HG03565 (cell line): ENCODE data around the gene ANK3.
"Not testable (repeated sequence)": the region's sequence is repeated elsewhere in the genome, so short reads cannot be mapped to it uniquely, and the experiment has no call there.

Experiments used
- ATAC-seq: cut with Tn5 transposase; IDR thresholded peaks from one replicate; pipeline ENCODE4 v1.9.1; 2021; ENCODE audit warnings: mild to moderate bottlenecking, moderate library complexity; ENCODE audit not compliant: unreplicated experiment

The ANK3 gene

DNA sequence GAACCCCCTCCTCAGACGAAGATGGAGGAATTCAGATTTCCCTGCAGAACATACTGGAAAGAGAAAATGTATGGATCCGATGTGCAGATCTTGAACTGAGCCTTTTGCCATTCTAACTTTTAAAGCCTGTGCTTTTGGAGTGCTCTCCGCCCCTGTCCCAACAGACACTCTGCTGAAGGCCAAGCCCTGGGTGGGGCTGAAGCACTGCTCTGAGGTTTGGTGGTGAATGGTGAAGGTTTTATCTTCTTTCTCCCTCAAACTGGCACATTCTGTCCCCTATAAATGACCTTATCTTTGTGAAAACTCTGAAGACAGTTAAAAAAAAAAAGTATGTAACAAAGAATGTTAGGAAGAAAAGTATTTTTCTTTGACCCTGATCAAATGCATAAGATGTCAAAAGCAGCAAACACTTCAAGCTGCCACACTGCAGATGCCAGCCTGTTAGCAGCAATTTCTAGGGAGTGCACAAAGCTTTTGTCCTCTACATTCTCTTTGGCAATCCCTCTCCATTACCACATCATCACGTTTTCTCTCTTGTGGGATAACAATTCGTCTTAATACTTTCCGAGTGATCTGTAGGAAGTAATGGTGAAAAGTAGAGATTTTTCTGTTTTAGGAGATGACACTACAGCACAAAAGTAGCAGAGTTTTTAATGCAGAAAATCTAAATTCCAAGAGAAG lies 346.0 kb downstream of the ANK3 start:
- ATAC-seq = no peak

DNA sequence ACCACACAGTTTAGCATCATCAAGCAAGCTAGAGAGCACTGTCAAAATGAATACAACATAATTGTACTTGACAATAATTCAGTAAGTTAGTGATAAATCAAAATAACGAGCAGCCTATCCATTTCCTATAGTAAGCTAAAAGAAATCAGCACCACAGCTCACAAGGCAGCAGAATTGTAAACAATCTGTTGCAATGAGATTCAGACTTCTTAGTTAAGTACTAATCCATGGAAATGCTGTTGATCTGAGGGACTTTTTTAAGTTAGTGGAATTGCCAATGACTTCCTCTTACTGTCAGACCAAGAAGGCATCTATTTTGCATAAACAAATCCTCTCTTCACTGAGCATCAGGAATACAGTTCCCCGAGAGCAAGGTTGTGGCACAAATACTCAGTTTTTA lies 346.8 kb downstream of the ANK3 start:
- no peak for ATAC-seq

DNA sequence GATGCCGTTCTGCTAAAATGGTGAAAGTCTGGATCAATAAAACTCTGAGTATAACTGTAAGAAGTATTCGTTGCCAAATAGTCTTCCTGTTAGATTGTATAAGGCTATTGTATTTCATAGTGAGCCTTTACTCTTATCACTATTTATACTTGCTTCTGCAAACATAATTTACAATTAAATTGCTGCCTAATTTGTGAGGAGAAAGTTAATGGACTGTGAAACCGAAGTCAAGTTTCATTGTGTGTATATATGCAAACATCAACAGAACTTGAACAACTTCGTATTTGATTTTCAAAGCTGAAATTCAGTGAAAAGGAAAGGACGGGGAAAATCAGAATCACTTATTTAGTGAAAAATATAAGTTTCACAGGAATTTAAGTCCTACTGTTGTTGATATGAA lies 347.4 kb downstream of the ANK3 start:
- no peak for ATAC-seq

DNA sequence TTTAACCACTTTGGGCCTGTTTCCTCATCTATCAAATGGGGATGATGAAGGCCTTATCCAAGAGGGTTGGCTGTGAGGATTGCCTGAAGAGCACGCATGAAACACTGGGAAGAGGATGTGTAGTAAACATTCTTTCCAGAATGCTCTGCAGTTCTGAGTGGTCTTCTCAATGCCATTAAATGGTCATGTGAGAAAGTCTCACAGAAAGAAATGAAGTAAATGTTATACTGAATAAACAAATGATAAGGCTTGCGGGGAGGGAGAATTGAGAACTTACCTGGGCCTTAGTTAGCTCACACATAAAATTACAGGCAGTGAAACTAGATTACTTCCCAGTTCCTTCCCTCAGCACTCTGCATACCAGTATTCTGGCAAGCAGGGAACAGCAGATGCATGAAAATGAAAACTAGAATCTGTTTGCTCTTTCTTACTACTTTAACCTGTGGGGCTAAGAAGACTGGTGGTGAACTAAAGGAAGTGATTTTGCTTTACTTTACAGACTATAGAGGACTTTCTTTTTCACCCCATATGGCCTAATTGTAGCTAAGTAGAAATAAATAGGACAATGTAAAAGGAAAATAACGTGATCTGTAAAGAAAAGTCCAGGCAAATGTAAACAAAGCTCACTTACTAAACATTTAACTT lies 348.1 kb downstream of the ANK3 start:
- ATAC-seq = no peak

DNA sequence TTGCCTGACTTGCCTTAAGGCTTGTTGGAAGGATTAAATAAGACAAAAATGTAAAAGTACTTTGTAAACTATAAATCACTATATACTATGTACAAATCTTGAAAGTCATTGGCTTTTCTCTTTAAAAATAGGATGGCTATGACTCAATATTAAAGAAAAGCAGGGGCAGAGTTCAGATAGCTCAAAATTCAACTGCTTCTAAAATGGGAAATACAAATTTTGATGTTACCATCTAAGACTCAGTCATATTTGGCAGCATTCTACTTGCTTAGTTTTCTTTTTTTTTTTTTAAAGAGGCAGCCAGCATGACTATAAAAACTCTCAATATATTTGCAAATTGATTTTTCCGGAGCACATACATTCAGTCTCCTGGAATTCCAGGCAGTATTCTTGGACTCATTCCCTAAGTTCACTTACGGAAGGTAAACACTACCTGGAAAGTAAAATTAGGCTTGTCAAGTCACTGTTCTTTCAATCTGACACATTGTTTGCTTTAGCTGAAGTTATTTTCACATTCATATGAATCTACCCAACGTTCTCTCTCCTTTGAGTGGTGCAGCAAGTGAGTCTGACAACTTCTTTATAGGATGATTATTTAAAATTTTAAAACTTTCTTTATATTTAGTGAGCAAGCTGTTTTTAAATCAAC lies 349.5 kb downstream of the ANK3 start:
- ATAC-seq = no peak

DNA sequence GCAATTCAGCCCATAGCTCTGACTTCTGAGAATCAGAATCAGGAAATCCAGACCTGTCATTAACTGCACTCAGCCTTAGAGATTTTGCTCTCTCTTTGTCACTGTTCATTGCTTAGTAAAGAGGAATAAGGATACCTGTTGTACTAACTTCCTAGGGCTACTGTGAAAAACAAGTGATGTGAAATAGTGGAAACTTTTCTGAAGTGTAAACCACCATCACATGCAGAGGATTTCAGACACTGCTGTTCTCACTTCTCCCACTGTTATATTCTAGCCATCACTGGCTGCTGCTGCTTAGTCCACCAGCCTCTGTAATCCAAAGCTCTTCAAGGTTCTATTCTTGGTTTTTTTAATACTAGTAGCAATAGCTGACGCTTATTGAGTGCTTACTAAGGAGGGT lies 353.7 kb downstream of the ANK3 start:
- no peak for ATAC-seq

DNA sequence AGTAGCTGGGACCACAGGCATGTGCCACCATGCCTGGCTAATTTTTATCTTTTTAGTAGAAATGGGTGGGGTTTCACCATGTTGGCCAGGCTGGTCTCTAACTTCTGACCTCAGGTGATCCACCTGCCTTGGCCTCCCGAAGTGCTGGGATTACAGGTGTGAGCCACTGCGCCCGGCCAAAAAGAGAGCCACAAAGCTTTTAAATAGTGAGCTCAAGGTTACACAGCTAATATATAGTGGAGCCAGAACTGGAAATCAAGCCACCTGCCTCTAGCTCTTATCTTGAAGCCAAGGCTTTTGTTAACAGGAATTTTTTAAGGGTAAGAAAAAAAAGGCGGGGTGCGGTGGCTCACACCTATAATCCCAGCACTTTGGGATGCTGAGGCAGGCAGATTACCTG lies 354.3 kb downstream of the ANK3 start:
- ATAC-seq = not testable (repeated sequence)

DNA sequence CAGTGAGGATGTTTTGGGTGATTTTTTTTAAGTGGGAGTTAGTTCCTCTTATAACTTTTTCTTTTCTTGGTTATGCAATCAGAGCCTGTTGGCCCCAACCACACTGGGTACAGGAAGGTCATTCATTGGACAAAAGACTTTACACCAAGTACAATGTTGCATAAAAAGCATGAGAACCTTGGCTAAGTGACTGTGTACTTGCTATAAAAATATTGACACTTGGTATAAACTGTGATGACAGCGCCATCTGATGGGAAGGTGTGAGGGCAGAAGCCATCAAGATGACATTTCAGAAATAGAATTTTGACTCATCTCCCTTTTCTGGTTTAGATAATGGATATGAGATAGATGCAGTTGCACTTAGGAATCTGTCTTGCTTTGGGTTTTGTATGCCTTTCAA lies 357.0 kb downstream of the ANK3 start:
- ATAC-seq = no peak

DNA sequence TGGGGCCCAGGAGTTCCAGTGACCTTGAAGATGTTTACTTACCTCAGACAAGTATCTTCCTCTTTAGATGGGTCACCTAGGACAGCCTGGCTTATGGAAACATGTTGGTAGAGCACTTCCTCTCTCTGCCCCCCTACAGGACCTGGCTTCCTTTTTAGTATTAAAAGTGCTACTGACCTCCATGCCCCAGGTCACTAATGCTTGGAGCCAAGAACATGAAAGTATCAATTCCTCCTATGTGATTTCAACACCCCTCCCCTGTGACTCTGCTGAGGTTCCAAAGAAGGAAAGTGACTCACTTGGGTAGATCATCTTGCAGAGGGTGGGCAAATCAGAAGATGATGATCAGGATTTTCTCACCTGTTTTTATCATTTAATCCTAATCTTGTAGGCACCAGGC lies 358.0 kb downstream of the ANK3 start:
- ATAC-seq = peak; percentile 50

DNA sequence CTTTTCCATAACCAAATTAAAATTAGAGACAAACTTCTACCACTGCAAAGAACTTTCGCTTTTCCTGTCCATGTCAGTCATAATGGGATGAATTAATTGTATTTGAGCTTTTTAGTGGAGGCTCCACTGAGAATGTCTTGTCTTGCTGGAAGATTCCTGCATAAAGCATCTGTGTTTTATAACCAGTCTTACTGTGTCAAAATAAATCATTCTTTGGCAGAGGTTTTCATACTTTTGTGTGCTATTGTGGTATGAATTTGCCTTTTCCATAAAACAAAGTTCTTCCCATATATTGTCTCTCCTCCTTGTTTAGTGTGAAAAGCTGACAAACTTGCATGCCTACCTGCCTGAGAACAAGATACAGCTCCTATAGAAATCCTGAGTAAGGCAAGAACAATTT lies 358.5 kb downstream of the ANK3 start:
- ATAC-seq = no peak

DNA sequence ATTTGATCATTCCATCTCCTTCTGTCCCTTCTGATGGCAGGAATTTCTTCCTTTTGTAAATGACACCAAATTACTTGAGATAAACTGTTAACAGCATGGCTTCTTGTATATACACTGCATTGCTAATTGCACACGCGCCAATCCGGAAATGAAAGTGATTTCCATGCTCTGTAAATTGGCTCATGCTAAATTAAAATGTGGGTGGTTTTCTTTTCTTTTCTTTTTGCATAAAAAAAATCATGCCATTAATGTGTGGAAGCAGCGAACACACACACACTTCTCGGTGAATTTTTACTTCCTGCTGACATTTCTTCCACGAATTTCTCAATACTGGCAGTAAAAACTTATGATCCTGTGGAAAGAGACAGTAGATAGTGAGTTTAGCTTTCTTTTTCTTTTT lies 360.2 kb downstream of the ANK3 start:
- no peak for ATAC-seq

DNA sequence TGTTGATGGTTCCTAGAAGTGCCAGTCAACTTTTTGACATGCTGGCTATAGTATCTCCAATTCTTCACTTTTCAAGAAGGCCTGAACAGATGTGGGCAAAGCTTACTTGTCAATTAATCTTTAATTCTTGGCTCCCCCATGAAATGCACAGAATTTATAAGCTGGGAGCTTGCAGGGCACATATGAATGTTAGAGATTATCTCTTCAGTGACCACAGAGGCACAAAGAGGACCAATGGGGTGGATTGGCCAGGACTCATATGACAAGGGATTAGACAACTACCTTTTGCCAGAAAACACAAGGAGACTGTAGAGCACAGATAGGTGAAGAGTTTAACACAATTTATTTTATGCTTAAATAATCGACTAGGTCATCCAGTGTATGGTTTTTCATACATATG lies 361.6 kb downstream of the ANK3 start:
- ATAC-seq = no peak

DNA sequence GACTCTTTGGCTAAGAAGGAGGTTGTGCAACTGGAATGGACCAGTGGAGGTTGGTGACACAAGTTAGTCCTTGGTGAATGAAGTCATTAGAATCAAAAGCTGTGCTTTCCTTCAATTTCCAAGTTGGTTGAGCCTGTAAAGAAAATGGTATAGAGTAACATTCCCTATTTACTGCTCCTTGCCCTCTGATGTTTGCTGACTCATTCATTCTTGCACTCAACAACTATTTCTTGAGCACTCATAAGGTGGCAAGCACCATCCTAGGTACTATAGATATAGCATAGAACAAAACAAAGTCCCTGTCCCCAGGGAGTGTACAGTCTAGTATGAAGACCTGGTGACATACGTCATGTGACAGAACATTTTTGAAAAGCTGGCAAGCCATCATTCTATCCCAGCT lies 364.4 kb downstream of the ANK3 start:
- ATAC-seq = no peak

DNA sequence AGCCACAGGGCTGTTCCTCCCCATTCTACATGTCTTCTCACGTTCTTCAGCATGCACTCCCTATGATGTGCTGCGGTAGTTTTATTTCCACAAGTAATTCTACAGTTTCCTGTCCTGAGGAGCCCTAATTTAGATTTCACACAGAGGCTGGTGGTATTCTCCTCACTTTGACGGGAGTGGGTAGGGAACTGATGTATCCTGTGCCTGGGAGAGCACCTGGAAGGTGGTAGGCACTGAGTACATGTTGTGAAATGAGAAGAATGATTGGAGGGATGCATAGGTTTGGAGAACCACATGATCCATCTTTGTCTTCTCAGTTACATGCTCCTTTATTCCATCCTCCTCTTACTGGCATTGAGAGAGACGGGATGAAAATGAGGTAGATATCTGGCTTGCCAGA lies 365.2 kb downstream of the ANK3 start:
- no peak for ATAC-seq

DNA sequence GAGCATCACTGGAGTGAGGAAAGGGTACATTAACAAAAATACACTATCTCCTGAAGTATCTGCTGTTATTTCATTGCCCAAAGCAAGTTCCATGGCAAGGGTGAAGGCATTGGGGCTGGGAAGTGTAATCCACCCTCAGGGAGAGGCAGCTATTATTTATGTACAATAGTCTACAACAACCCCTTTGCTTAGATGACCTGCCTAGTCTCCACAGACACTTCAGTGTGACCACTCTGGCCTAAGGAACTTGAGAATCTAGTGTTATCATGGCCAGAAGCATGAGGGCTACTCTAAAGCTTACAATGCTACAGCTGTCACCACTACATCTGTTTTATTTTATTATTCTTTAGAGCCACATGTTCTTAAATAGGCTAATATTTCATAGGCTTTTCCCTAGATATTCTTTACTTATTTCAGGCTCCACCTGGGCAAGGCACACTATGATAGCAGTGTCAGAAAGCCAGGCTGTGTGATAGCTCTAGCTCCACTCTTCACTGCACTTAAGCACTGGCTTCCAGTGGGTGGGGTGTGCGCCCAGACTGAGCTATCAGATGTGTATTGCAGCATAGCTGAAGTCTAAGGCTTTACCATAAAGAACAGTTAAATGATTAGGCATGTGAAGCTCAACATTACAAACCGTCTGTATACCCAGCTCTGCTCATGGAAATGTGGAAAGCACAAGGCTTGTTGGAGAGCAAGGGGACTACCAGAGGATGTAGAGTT lies 366.4 kb downstream of the ANK3 start:
- no peak for ATAC-seq

DNA sequence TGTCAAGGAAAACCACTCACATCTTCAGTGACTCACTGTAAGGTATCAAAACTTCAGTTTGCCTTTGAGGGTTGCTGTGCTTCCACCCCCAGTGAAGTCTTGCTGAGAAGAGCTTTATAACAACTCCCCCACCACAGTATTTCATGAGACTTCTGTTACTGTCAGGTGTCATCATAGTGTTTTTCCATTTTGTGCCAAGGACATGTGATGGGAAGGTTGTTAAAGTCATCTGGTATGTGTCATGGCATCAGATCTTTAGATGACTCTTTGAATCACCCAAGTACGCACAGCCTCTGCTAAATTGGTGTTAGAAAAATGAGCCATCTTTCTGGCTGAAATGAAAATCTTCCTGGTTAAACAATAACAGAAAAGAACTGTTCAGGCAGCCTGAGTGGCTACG lies 368.3 kb downstream of the ANK3 start:
- no peak for ATAC-seq

DNA sequence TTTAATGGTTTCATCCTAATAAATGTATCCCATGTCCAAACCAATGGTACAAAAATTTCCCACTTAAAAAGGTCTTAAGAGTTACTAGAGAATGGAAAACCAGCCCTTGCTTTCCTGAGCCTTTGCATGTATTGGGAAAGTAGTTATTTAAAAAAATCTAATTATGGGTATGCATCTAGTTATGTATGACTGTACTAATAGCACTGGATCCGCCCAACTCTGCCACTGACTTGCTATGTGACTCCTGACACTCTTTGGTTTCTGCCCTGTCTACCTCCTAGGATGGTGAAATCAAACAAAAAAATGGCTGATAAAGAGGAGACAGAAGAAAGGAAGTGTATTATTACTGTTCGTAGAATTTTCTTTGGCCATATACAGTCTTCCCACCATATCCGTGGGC lies 372.9 kb downstream of the ANK3 start:
- ATAC-seq = no peak

DNA sequence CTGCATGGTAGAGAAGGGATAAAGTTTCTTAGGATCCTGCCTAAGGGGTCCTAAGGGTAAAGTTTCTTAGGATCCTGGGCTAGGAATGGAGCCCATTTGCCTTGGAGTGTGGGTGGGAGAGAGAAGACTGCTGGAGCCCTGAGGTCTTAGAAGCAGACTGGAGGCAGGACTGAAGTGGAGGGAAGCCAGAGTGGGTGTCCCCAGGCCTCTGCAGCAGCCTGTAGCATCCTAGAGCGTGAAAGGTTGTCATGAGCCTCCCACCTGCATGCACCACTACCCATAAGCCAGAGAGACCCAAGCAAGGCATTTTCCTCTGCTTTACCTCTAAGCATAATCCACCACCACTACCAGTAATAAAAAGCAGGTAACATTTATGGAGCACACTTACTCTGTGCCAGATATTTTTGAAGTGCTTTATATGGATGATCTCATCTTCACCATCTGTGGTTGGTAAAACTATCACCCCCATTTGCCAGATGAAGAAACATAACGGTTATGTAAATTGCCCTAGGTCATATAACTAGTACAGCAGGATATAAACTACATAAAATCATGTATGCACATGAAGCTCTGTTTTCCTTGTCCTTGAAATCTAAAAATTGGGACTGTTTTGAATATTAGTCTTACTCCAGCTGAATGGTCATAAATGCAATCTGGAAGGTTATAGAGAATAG lies 379.8 kb downstream of the ANK3 start:
- ATAC-seq = no peak

DNA sequence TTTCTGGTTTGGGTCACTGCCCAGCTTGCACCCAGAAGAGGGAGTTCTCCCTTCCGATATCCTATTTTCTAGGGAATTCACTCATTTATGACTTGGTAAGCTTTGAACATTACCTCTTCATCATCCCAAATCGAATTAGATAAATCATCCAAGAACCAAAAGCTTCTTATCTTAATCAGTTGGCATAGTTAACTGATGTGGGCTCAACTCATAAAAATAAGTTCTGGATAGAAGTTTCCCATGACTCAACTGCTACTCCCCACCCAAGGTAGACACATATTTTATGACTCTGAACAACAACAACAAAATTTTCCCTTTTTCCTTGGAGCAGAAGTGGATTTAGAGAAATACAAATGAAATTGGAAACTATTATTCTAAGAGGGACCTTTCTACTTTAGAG lies 380.4 kb downstream of the ANK3 start:
- ATAC-seq = no peak

DNA sequence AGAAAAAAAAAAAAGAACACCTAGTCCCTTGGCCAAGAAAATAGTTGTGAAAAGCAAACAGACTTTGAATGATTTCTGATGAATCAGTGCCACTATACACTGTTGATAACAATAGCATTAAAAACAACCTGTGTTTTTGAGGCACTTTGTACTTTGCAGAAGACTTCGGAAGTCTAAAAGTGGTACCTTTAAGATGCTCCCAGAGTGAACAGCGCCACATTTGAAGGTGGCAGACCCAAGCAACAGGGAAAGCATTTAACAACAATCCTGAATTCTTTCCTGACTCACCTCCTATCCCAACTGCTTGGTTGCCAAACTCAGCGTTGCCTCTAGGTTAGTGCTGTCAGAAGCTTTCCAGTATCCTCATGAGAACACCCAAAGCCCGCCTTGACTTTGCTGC lies 380.9 kb downstream of the ANK3 start:
- no peak for ATAC-seq

DNA sequence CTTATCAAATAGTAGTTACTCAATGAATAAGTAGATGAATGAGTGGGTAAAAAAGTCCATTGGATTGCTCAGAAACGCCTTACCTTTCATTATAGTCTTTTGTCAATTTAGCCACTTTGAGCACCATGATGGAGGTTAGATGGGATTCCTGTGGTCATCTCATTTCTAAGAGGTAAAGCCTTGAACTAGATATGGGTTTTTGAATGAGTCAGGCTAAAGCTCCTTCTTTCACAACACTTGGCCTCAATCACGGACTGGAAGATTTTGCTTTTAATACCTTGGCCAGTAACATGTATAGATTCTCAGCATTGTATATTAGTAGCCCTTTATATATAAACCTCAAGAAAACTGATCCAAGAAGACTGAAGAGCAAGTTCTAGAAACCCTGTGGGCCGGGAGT lies 383.6 kb downstream of the ANK3 start:
- ATAC-seq = no peak
